22Rv1 (cell line): ENCODE results near the gene TRAF3.
"Not testable (repeated sequence)": the region's sequence is repeated elsewhere in the genome, so short reads cannot be mapped to it uniquely, and the experiment has no call there.

ENCODE experiments used
- ZFX ChIP-seq: fragments of 450-650 bp; IDR thresholded peaks from 2 replicates; pipeline ENCODE4 v1.6.1; 2017; ENCODE audit warnings: antibody characterized with exemption, borderline replicate concordance
- TF ChIP-seq, protein P1 (sequence below): fragments of 450-650 bp; IDR thresholded peaks from 2 replicates; pipeline ENCODE4 v1.5.1; 2017; ENCODE audit warnings: mild to moderate bottlenecking

- TF ChIP-seq, protein P1, sequence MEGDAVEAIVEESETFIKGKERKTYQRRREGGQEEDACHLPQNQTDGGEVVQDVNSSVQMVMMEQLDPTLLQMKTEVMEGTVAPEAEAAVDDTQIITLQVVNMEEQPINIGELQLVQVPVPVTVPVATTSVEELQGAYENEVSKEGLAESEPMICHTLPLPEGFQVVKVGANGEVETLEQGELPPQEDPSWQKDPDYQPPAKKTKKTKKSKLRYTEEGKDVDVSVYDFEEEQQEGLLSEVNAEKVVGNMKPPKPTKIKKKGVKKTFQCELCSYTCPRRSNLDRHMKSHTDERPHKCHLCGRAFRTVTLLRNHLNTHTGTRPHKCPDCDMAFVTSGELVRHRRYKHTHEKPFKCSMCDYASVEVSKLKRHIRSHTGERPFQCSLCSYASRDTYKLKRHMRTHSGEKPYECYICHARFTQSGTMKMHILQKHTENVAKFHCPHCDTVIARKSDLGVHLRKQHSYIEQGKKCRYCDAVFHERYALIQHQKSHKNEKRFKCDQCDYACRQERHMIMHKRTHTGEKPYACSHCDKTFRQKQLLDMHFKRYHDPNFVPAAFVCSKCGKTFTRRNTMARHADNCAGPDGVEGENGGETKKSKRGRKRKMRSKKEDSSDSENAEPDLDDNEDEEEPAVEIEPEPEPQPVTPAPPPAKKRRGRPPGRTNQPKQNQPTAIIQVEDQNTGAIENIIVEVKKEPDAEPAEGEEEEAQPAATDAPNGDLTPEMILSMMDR, result not testable (repeated sequence)
- not testable (repeated sequence) for TF ChIP-seq ZFX
Observed at GRCh38 chr14:102837120-102837519, 59.9 kb downstream of the TRAF3 start.
